ENCODE results near the gene DDTL.

GRCh38 chr22:24006914-24007214, 40.2 kb downstream of the DDTL start:
- TF ChIP-seq, protein P1, sequence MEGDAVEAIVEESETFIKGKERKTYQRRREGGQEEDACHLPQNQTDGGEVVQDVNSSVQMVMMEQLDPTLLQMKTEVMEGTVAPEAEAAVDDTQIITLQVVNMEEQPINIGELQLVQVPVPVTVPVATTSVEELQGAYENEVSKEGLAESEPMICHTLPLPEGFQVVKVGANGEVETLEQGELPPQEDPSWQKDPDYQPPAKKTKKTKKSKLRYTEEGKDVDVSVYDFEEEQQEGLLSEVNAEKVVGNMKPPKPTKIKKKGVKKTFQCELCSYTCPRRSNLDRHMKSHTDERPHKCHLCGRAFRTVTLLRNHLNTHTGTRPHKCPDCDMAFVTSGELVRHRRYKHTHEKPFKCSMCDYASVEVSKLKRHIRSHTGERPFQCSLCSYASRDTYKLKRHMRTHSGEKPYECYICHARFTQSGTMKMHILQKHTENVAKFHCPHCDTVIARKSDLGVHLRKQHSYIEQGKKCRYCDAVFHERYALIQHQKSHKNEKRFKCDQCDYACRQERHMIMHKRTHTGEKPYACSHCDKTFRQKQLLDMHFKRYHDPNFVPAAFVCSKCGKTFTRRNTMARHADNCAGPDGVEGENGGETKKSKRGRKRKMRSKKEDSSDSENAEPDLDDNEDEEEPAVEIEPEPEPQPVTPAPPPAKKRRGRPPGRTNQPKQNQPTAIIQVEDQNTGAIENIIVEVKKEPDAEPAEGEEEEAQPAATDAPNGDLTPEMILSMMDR (IDR thresholded peaks at IDR 0.05; ENCODE audit: low read depth, low read length, missing input control), result no peak
- TF ChIP-seq MAX (IDR thresholded peaks at IDR 0.05), result no peak
- TF ChIP-seq YY1 (IDR thresholded peaks at IDR 0.05), result no peak
- no peak for TF ChIP-seq JUND (IDR thresholded peaks at IDR 0.05)
- TF ChIP-seq GABPA (IDR thresholded peaks at IDR 0.05 in 1 of 2, conservative IDR thresholded peaks at IDR 0.05 in 1 of 2), result no peak
- no peak for TF ChIP-seq SP1 (IDR thresholded peaks at IDR 0.05)
- TF ChIP-seq ZBTB33 (IDR thresholded peaks at IDR 0.05), result no peak
- no peak for TF ChIP-seq TAF1 (conservative IDR thresholded peaks at IDR 0.05)
- TF ChIP-seq EGR1 (IDR thresholded peaks at IDR 0.05; ENCODE audit: low read depth in 2 of 2), result no peak

Data from liver (tissue), 3 donors.